Epidermal melanocyte (primary cell): Measurements from ENCODE around the gene BBS9.

Experiments used
- DNase-seq: peaks from one replicate; pipeline ENCODE4 v3.0.0; 2011; ENCODE audit warnings: low spot score; ENCODE audit not compliant: insufficient read length

Gene BBS9

DNA sequence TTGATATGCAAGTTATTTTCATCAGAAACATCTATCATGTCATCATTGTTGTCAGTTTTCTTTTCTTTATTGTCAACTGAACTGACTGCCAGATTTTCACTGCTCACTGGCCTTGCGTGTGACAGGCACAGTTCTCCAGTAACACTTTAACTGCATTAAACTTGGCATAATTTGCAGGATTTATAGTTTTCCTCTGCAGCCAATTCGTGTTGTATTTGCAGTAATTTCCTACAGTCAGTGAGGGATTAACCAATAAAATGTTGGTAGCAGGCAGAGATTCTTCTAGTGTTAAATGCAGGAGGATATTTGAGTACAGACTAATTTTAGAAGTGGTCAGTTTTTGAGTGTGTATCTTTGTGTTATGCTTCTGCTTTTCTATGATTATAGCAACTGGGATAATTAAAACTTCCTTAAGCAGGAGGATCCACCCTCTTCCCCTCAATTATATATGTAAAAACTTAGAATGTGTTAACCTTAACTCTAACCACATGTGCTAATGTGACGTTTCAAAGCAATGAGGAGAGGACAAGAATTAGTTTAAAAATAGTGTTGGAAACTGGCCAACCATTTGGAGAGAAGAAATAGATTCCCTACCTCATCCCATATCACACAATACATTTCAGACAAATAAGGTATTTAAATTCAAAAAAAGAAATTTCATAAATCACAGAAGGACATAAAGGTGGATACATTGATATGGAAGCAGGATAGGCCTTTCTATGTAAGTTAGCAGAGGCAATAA is 410.5 kb downstream of the BBS9 start:
- DNase-seq, result no peak

DNA sequence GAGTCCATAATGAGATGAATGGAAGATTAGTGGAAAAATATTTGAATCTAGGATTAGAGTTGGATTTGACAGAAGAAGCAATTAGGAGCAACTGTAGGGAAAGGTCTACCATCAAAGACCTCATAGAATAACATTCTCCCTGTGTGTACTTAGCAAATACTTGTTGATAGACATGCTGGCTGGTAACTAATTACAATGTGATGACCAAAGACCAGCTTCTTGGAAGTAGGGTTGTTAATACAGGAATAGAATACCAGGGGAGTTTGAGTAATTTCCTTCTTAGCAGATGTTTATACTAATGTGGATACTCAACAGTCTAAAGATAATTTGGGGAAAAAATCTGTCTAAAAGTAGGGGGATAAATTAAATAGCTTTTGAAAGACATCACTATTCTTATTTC is 418.5 kb downstream of the BBS9 start:
- no peak for DNase-seq

DNA sequence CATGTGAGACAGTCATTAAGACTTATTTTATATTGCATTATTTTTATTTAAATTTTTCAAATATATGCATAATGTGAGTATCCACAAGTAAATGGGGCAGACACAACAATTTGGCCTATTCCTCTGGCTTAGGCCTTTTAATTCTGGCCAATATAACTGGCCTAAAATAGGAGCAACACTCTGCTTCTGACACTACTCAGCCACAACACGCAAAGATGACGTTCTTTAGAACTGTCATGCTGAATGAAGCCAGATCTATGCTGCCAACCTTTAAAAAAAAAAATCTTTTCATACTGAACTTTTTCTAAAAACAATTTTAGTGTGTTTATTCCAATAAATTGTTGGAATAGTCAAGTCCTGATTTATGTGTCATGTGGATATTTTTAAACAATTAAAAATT is 421.0 kb downstream of the BBS9 start:
- no peak for DNase-seq

DNA sequence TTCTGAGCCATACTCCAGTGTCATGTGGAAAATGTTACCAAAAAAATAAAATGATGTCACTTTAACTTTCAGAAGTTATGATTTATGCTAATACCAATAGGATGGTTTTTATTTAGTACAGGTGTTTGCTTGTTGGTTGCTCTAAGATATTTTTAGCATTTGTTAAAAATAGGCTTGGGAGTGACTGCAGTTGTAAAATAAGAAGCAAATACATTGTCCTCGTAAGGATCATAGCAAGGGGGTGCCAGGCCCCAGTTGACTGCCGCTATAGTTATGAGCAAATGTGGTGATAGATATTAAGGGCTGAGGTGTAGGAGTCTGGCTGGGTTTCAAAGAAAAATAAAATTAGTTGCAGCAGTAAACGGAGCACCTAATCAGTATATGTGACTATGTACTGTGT is 421.6 kb downstream of the BBS9 start:
- no peak for DNase-seq

DNA sequence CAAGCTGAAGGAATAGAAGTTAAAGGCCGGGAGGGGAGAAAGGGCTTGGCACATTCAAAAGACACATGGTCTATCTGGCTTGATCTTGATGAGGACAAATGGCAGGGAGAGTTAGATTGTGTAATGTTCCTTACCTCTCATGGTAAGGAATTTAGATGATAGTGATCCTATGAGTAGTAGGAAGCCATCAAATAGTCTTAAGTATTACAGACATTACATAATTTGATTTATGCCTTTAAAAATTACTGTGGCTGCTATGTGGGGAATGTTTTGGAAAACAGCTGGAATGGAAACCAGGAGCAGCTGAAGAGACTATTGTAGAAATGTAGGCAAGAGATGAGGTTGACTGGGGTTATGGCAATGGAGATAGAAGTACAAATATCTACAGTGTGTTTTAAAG is 424.7 kb downstream of the BBS9 start:
- no peak for DNase-seq

DNA sequence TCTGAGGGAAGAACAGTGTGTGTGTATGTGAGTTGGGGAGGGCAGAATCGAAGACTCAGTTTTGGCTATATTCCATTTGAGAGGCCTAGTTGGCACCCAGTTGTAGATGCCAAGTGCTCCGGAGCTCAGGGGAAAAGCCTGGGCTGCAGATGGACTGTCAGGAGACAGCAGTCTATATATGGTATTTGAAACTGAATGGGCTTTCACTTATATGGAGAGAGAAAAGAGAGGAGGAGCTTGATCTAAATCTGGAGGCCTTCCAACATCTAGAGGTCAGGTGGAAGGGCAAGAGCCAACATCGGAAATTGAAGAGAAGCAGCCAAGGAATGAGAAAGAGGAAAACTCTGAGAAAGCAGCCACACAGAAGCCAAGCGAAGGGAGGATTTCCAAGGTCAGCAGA is 425.2 kb downstream of the BBS9 start:
- no peak for DNase-seq

DNA sequence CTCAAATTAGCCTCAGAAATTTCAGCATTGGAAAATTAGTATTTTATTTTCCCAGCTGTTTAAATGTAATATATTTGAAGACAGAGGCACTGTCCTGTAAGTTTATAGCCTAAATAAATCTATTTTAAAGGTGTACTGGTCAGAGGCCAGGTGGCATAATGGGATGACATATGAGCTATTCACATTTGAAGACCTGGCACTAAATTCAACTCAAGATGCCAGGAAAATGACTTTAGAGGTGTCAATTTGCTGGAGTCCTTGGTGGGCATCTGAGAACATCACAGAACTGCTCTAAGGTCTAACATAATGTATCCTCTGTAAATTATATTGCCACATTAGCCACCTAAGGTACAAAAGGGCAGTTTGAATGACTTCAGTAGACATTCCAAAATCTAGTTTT is 427.1 kb downstream of the BBS9 start:
- no peak for DNase-seq

DNA sequence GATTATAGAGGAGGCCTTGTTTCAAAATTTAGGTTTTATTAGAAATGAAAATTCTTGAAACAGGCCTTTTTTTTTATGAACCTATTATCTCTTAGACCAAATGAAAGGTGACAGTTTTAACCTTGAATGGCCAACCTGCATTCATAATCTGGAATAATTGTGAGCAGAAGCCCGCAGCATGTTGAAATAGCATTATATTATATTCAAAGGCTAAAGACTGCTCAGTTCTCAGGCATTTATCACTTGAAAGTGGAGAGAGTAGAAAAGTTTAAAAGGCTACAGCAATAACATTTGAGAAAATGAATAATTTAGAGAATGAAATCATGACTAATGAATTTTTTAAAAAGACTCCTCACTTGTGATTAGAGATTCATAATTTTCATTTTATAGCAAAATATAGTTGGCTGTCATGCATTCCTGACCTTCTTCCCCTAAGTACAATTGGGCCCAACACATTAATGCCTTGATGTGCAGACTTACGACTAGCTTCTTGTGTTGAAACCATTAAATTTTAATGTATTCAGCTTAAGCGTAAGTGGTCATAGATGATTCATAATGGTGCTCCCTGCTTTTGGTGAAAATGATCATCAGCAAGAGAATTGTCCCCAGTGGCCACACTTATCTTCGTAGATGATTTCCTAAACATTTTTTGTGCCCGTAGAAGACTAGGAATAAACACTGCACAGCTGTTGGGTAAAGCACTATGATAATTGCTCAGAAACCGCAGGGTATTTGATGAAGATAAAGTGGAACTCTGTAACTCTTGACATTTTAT is 429.4 kb downstream of the BBS9 start:
- DNase-seq, result no peak

DNA sequence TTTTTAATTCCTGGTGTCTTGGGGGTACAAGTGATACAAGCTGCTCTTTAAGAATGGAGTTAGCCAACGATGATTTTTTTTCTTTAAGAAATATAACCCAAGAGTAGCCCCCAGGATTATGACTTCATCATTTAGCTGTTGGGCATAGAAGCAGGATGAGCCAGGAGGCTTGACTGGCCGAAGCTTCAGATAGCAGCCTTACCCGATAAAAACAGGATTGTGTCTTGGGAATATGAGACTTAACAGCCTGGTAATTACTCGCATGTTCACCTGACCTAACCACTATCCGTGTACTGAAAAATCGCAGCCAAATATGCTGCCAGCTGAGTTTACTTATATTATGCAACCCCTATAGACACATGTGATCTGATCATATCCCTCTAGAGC is 430.0 kb downstream of the BBS9 start:
- no peak for DNase-seq

DNA sequence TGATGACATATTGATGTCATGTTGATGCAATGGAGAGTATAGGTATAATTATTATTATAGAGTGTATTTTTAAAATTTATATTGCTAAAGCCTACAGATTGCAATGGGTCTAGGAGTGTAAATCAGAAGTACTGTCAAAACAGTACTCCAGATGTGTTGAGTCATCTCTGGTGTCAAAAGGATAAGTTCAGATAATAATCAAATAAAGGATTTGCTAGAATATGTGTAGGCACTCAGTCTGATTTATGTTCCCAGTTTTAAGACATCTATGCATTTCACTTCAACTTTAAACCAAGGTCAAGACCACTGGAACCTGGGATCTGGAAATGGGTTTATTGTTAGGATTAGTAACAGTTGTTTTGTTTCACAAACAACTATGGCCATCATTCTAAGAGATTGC is 433.6 kb downstream of the BBS9 start:
- DNase-seq, result no peak

DNA sequence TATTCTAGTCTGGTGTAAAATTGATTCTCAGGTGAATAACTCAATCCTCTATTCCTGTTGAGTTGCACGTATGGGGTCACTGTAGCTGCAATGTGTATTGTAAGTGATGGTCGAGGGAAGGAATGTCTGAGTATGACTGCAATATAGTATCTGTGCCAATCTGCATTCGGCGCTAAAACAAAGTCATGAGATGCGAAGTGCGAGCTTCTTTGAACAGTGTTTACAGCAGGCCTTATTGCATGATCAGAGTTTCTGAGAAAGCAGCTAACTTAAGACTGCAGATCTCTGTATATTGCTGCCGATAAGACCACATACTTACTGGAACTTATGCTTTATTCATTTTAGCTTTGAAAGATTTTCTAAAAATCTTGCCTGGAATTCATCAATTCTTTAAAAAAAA is 434.3 kb downstream of the BBS9 start:
- no peak for DNase-seq

DNA sequence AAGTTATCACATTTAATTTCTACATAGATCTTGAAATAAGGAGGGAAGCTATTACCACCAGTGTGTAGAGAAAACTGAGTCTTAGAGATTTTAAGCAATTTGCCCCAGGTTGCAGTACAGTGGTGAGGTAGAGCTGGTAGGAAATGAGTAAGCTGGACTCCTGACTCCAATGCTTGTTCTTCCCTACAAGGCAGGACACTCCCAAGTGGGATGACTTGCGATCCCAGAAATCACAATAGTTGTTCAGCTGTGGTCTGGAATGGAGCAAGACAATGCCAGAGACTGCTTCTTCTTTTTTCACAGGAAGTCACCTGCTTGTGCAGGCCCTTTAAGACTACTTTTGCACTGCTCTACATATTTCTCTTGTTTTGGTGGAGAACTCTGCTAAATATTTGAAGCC is 448.8 kb downstream of the BBS9 start:
- DNase-seq, result no peak

DNA sequence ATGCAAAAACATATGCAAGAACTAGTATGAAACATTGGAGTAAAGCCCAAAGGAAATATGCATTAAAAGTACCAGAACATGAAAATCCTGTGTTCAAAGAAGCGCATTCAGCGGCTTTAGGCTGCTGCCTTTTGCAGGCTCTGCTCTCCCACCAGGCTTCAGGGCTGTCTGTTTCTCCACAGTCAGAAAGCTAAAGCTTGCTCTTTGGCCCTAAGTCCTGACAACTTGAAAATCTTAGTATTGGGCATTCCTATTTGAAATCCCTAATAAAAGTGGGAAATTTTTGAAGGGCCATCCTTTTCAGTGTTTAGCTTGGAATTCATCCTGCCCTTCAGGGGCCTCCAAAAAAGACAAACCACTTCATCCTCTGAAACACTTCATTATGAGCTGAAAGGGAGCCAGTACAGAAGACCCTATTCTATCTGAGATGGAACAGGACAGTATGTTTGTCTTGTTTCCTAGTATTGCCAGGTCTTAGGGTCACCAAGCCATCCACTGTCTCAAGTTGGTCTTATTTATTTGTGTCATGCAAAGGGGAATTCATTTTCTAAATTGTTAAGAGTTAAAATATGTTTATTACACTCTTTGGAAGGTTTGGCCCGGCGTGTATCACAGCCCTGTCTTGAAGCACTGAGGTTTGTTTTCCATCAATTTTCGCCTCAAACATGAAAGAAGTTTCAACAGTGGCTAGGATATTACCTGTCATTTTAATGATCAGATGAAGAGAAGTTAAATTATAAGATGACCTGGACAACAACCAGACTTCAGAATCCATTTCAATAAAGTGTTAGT is 449.7 kb downstream of the BBS9 start:
- no peak for DNase-seq

DNA sequence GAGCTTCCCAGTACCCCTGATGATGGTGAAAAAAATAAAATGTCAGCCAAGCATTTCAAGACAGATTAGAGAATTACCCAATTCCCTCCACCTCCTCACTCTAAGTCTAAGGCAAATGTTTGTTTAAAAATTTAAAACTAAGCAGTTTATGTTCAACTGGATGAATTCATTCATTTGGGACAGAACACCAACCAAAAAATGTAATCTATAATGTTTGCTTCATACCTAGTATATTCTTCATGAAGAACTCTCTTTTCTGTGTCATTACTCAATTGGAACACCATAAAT is 450.3 kb downstream of the BBS9 start:
- no peak for DNase-seq

DNA sequence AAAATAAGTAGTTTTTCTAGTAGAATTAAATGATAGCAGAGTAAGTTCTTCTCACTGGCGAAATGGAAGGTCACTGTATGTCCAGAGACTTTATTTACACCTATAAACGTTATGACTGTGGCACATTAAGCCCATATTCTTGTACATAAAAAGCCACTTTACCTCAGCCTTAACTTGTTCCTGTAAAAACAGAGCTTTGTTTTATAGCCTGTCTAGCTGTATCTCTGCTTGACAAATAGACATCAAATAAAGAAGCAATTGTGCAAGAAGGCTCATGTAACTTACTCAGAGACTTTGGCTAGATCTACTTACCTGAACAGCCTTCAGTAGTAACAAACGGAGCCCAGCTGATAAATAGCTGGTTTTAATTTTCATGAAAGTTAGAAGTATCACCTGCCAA is 451.9 kb downstream of the BBS9 start:
- DNase-seq, result no peak

DNA sequence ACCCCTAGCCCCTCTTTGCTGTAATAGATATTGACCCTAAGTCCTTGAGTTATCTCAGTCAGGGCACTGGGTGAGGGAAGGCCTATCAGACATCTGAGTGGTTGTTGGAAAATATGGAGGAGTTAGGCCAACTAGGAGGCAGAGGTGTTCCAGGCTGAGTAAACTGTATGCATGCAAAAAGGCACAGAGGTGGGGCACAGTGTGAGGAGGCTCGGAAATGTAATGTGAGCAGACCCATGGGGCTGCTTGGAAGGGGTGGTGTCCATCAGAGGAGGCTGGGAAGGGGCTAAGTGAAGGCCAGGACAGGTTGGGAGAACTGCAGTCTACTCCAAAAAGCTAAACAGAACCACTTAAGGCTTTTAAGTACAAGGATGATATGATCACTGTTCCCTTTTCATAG is 452.7 kb downstream of the BBS9 start:
- no peak for DNase-seq

DNA sequence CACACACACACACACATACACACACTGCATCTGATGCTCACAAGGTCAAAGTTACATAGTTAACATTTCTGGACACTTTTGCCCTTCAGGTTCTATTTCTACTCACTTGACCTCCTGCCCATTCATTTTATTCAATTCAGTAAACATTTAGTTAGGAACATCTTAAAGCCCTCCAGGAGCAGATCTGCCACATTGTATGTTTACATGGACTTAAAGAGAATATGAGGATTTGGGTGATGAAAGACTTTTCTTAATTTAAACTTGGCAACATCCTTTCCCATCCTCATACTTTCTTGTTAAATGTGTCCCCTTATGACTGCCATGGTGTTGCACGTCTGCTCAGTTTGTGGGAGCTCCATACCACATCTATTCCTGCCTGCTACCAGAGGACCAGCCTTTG is 453.2 kb downstream of the BBS9 start:
- no peak for DNase-seq

DNA sequence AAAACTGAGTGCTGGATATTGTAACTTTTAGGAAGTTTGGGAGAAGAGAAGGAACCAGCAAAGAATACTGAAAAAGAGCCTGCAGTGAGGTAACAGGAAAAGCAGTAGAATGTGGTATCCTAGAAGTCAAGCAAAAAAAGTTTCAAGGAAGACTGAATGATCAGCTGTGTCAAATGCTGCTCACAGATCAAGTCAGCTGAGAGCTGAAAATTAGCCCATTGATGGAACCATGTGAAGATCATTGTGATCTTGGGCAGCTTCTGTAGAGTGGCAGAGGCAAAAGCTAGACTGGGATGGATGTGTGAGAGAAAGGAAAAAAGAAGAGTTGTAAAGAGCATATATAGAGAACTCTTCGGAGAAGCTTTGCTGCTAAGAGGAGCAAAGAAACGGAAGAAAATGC is 460.5 kb downstream of the BBS9 start:
- DNase-seq, result no peak

DNA sequence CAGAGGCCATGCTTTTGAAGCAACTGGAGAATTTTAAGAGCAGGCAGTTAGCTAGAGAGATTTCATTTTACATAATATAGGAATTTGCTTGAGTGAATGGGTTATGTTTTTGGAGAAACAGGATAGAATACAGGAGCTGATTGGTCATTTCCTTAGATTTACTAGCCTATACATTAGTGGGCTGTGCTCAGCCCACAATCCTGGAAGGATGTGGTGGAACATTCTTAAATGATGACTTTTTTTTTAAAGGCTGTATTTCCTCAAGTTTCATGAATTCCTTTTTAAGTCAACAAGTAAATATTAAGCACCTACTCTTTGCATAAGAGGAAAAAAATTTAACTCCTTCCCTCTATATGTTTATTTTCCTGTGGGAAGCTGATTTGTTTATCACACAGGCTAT is 461.6 kb downstream of the BBS9 start:
- DNase-seq, result no peak

DNA sequence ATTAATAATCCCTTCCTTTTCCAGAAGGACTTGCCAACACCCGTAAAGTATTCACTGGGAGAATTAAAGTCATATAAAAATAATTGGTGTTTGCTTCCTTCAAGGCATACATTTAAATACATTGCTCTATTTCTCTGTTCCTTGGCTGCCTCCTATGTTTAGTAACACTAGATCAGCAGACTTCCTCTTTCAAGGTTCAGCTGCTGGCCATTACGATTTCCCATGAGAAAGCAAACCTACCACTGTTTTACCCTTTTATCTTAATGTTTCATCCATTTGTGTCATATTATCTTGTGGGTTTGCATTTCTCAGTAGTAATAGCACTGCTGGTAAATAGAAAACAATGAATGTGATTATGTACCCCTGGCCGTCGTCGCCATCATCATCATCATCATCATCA is 462.1 kb downstream of the BBS9 start:
- DNase-seq, result no peak

DNA sequence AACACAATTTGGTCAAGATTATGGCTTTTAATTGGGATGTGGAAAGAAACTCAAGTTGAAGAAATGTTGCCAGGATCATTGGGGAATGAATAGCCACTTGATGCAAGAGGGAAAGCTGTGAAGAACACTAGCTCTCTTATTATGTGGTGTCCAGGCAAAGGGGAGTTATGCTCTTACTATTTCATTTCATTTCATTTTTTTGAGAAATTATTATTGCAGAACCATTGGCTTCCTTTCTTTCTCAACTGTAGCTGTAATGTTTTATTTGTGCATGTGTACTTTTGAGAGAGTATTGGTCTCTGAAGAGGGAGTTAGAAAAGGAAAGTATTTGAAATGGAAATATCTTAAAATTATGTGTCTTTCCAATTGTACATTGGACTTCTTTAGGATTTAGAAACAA is 463.4 kb downstream of the BBS9 start:
- no peak for DNase-seq

DNA sequence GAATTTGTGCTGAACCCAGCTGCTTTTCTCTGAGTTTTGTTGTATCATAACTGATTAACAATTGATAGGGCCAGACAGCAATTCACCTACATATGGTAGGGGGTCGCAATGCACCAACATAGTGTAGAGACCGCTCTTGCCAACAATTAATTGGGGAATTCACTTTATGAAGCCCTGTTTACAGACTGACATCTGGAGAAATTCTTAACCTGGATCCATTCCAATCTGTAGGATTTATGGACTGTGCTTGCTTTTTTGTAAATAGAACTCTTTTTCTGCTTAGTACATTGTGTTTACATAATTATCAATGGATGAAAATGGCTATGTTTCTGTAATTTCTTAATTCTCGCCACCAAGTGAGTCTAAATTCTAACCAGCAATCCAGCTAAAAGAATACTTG is 464.2 kb downstream of the BBS9 start:
- DNase-seq, result no peak

DNA sequence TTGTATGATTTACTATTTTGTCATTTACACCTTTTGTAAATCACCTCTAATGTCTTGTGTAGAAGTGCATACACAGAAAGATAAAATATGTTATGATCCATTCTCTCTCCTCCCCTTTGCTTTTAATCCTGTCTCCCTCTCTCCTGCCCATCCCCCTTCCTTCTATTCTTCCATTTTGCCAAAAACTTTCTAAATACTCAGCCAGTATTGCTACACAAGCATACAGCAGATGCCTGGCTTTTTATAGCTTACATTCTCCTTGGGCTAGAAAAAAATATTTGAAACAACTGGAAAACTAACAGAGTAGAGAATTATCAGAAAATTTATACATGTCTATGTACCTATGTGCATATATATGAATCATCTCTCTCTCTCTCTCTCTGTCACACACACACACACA is 467.3 kb downstream of the BBS9 start:
- no peak for DNase-seq
